ENCODE measurements around the gene GPALPP1.

- no peak for TF ChIP-seq EZH2 (IDR thresholded peaks at IDR 0.05; ENCODE audit: borderline replicate concordance, insufficient read depth, low read depth, low read length, poor library complexity, severe bottlenecking)
- TF ChIP-seq CTCF (IDR thresholded peaks at IDR 0.05), result peak; percentile 83
Measured at GRCh38 chr13:45047394-45048310, 58.3 kb downstream of the GPALPP1 start.

Data from B cell (primary cell).